Measurements from ENCODE around the gene ZNF785. TPM values are rescaled to one million over a fixed set of nuclear protein-coding genes. Genes with fewer than 3 reads are reported as not detected.

The ZNF785 gene
- total and polyA plus RNA-seq, 4 donors = 4.0 to 15.5 (median 9.7) TPM

DNA sequence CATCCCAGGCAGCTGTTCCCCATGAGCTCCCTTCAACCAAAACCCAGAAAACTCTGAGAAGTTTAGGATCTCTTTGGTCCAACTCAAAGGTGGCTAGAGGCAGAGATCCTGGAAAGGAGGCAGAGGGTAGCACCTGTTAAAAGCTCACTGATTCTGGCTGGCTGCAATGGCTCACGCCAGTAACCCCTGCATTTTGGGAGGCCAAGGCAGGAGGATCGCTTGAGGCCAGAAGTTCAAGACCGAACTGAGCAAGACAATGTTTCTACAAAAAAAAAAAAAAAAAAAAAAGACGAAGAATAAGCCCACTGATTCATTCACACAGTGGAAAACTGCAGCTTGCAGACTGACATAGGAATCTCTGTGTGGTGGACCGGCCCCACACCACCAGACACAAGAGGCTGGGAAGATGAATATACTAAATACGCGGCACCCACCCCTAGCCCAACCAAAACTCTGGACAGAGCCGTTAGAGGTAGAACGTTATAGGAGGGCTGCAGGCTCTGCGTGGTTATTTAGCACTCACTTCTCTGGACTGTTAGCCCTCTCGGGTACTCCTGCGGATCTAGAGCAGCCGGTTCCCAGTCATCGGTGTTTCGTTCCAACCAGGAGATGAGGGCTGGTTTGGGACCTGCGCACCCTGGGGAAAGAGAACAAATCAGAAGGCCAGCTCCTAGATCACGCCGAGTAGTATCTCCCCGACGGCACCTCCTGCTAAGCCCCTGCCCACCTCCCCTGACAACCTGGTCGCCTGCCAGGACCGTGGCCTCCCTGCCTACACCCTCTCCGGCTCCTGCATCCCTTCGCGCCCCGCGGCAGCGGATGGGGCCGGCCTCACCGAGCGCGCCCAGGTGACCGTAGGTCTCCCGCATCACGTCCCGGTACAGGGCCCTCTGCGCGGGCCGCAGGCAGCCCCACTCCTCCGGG is 23.8 kb upstream of the ZNF785 start:
- Histone ChIP-seq H3K27ac (ENCODE audit: low read depth in 1 of 2, low read length in 1 of 2) (peak overlapping the region; percentile 96), H3K36me3 (ENCODE audit: control insufficient read depth in 4 of 4, insufficient read depth in 4 of 4, low read length in 4 of 4) (peaks cover 4 to 13% (median 9%) of the 10 kb centered on the region in 4 donors), H3K27me3 (ENCODE audit: control insufficient read depth in 3 of 3, insufficient read depth in 3 of 3, low read length in 2 of 3) (no peaks in the 10 kb centered on the region), H3K9me3 (ENCODE audit: control insufficient read depth in 4 of 4, insufficient read depth in 3 of 4, low read length in 3 of 4) (no peaks in the 10 kb centered on the region), H3K4me3 (peak overlapping the region; percentile 81), H3K4me1 (ENCODE audit: control insufficient read depth in 5 of 5, insufficient read depth in 5 of 5, low read length in 5 of 5) (peaks cover 0 to 12% (median 2%) of the 10 kb centered on the region in 5 donors), H3K9ac (ENCODE audit: insufficient read depth in 1 of 2, low read length in 2 of 2) (peak overlapping the region; percentile 92 to 94)
- ATAC-seq (ENCODE audit: insufficient read depth, low FRiP score) (peak; percentile 60), DNase-seq (peak; percentile 50 to 60 (median 59))
- TF ChIP-seq, protein P1, sequence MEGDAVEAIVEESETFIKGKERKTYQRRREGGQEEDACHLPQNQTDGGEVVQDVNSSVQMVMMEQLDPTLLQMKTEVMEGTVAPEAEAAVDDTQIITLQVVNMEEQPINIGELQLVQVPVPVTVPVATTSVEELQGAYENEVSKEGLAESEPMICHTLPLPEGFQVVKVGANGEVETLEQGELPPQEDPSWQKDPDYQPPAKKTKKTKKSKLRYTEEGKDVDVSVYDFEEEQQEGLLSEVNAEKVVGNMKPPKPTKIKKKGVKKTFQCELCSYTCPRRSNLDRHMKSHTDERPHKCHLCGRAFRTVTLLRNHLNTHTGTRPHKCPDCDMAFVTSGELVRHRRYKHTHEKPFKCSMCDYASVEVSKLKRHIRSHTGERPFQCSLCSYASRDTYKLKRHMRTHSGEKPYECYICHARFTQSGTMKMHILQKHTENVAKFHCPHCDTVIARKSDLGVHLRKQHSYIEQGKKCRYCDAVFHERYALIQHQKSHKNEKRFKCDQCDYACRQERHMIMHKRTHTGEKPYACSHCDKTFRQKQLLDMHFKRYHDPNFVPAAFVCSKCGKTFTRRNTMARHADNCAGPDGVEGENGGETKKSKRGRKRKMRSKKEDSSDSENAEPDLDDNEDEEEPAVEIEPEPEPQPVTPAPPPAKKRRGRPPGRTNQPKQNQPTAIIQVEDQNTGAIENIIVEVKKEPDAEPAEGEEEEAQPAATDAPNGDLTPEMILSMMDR (IDR thresholded peaks at IDR 0.05; ENCODE audit: control extremely low read depth, extremely low read depth) = no peak
- WGBS, 2 donors = 12 to 14% methylated on average over 39 to 40 of the region's 40 CpGs

DNA sequence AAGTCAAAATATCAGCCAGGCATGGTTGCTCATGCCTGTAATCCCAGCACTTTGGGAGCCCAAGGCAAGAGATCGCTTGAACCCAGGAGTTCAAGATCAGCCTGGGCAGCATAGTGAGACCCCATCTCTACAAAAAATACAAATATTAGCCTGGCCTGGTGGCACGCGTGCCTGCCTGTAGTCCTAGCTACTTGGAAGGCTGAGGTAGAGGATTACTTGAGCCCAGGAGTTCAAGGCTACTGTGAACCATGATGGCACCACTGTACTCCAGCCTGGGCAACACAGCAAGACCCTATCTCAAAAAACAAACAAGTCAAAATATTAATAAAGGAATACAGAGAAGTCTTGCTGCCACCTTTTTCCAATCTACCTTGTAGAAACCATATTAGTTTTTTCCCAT is 20.5 kb upstream of the ZNF785 start:
- Histone ChIP-seq H3K27me3 (ENCODE audit: control insufficient read depth in 3 of 3, insufficient read depth in 3 of 3, low read length in 2 of 3) (no peaks in the 10 kb centered on the region), H3K9me3 (ENCODE audit: control insufficient read depth in 4 of 4, insufficient read depth in 3 of 4, low read length in 3 of 4) (no peaks in the 10 kb centered on the region), H3K9ac (ENCODE audit: insufficient read depth in 1 of 2, low read length in 2 of 2) (no peak overlapping the region), H3K4me1 (ENCODE audit: control insufficient read depth in 5 of 5, insufficient read depth in 5 of 5, low read length in 5 of 5) (peaks cover 0 to 12% (median 2%) of the 10 kb centered on the region in 5 donors), H3K4me3 (no peak overlapping the region), H3K27ac (ENCODE audit: low read depth in 1 of 2, low read length in 1 of 2) (no peak overlapping the region), H3K36me3 (ENCODE audit: control insufficient read depth in 4 of 4, insufficient read depth in 4 of 4, low read length in 4 of 4) (peaks cover 11 to 24% (median 17%) of the 10 kb centered on the region in 4 donors)
- WGBS, 2 donors = 95 to 98% methylated on average over 3 of the region's 3 CpGs
- DNase-seq (no peak), ATAC-seq (ENCODE audit: insufficient read depth, low FRiP score) (no peak)
- TF ChIP-seq, protein P1 (IDR thresholded peaks at IDR 0.05; ENCODE audit: control extremely low read depth, extremely low read depth) = no peak

DNA sequence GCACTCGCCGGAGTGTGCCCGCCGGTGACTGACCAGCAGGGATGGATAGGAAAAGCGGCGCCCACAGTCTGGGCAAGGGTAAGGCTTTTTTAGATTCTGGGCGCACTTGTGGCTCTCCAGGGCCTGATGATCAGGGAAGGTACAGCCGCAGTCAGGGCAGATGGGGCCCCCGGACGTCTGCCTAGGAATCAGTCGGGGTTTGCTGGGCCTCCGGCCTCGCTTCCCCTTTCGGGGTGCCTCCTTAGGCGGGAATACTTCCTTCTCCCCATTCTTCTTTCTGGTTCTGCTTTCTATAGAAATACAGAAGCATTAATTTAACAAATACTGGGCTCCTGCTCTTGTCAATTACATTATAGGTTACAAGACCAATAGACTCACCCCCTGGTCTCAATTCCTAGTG is 19.7 kb upstream of the ZNF785 start:
- no peak for ATAC-seq (ENCODE audit: insufficient read depth, low FRiP score)
- Histone ChIP-seq H3K27ac (ENCODE audit: low read depth in 1 of 2, low read length in 1 of 2) (no peak overlapping the region), H3K9ac (ENCODE audit: insufficient read depth in 1 of 2, low read length in 2 of 2) (no peak overlapping the region), H3K27me3 (ENCODE audit: control insufficient read depth in 3 of 3, insufficient read depth in 3 of 3, low read length in 2 of 3) (no peaks in the 10 kb centered on the region), H3K36me3 (ENCODE audit: control insufficient read depth in 4 of 4, insufficient read depth in 4 of 4, low read length in 4 of 4) (peaks cover 11 to 24% (median 17%) of the 10 kb centered on the region in 4 donors), H3K4me1 (ENCODE audit: control insufficient read depth in 5 of 5, insufficient read depth in 5 of 5, low read length in 5 of 5) (peaks cover 0 to 9% (median 2%) of the 10 kb centered on the region in 5 donors), H3K9me3 (ENCODE audit: control insufficient read depth in 4 of 4, insufficient read depth in 3 of 4, low read length in 3 of 4) (no peaks in the 10 kb centered on the region), H3K4me3 (no peak overlapping the region)
- no peak for DNase-seq
- TF ChIP-seq, protein P1 (IDR thresholded peaks at IDR 0.05; ENCODE audit: control extremely low read depth, extremely low read depth) = no peak
- 61 to 76% methylated on average over 14 to 15 of the region's 15 CpGs for WGBS, 2 donors
